Hepatocyte (in vitro differentiated cells): Measurements from ENCODE around the gene VGF. TPM values are rescaled to one million over a fixed set of nuclear protein-coding genes. Genes with fewer than 3 reads are reported as not detected.
A peak's percentile ranks its signal among the peaks of the same experiment; 100 is the strongest.

ENCODE experiments used
- DNase-seq: peaks from one replicate; pipeline ENCODE4 v3.0.0-alpha.2; 2016; ENCODE audit warnings: low spot score
- H2AFZ ChIP-seq: fragments of 200-600 bp; sonication (generic); 2 replicates; pipeline ENCODE4 v1.6.0; 2016; ENCODE audit warnings: antibody characterized with exemption, mild to moderate bottlenecking
- H3K27ac ChIP-seq: fragments of 200-600 bp; sonication (generic); 2 replicates; pipeline ENCODE4 v1.5.1; 2016; ENCODE audit warnings: mild to moderate bottlenecking
- H3K27me3 ChIP-seq: fragments of 200-600 bp; sonication (generic); 2 replicates; pipeline ENCODE4 v1.6.1; 2016
- H3K36me3 ChIP-seq: fragments of 200-600 bp; sonication (generic); replicated peaks from 2 replicates; pipeline ENCODE4 v1.5.1; 2016; ENCODE audit warnings: low read depth; ENCODE audit not compliant: insufficient read depth
- H3K4me1 ChIP-seq: fragments of 200-600 bp; sonication (generic); 2 replicates; pipeline ENCODE4 v1.5.1; 2016; ENCODE audit warnings: mild to moderate bottlenecking, moderate library complexity; ENCODE audit not compliant: insufficient read depth
- H3K4me2 ChIP-seq: fragments of 200-600 bp; sonication (generic); 2 replicates; pipeline ENCODE4 v1.6.0; 2016
- H3K4me3 ChIP-seq: fragments of 200-600 bp; sonication (generic); 2 replicates; pipeline ENCODE4 v1.5.1; 2016; ENCODE audit warnings: mild to moderate bottlenecking
- H3K79me2 ChIP-seq: fragments of 200-600 bp; sonication (generic); 2 replicates; pipeline ENCODE4 v1.6.0; 2017; ENCODE audit warnings: mild to moderate bottlenecking
- H3K9me2 ChIP-seq: fragments of 200-600 bp; sonication (generic); replicated peaks from 2 replicates; pipeline ENCODE4 v1.6.0; 2017; ENCODE audit warnings: mild to moderate bottlenecking; ENCODE audit not compliant: insufficient read depth
- H3K9me3 ChIP-seq: fragments of 200-600 bp; sonication (generic); 2 replicates; pipeline ENCODE4 v1.5.1; 2016; ENCODE audit warnings: low read depth, mild to moderate bottlenecking
- H4K20me1 ChIP-seq: fragments of 200-600 bp; sonication (generic); 2 replicates; pipeline ENCODE4 v1.6.0; 2016; ENCODE audit warnings: mild to moderate bottlenecking; ENCODE audit not compliant: insufficient read depth, poor library complexity, severe bottlenecking
- EZH2 ChIP-seq: fragments of 200-600 bp; sonication (generic); IDR thresholded peaks from 2 replicates; pipeline ENCODE4 v1.6.1; 2016; ENCODE audit warnings: antibody characterized with exemption, mild to moderate bottlenecking, borderline replicate concordance
- EZH2phosphoT487 ChIP-seq: fragments of 200-600 bp; sonication (generic); IDR thresholded peaks from one replicate; pipeline ENCODE4 v1.6.1; 2018; ENCODE audit warnings: antibody characterized with exemption, mild to moderate bottlenecking, low read depth, moderate library complexity; ENCODE audit not compliant: unreplicated experiment, severe bottlenecking
- WGBS: methylation state at CpG from one replicate; pipeline ENCODE4 v1.1.6; 2016; ENCODE audit warnings: low lambda C conversion rate; ENCODE audit errors: missing lambda C conversion rate; 5-methylcytosine and 5-hydroxymethylcytosine counted together
- polyA plus RNA-seq: library from polyadenylated mRNA; unstranded; fragments of >200 nt; fragmentation: Nextera tagmentation; extraction: Ambion mirVana; gene quantifications from 2 replicates; pipeline ENCODE4 v1.2.1, GENCODE V29; 2016
- total RNA-seq: library from RNA; depleted of rRNA; stranded (reverse); fragments of >200 nt; gene quantifications from 2 replicates; pipeline ENCODE4 v1.2.3, GENCODE V29; 2014
- TF ChIP-seq, protein P1 (sequence below): fragments of 200-600 bp; sonication (generic); IDR thresholded peaks from 2 replicates; pipeline ENCODE4 v1.5.1; 2016; ENCODE audit warnings: antibody characterized with exemption, mild to moderate bottlenecking; ENCODE audit not compliant: poor library complexity

Gene VGF
- total and polyA plus RNA-seq, 2 experiments from 2014 or later = 0.19 to 0.30 TPM

DNA sequence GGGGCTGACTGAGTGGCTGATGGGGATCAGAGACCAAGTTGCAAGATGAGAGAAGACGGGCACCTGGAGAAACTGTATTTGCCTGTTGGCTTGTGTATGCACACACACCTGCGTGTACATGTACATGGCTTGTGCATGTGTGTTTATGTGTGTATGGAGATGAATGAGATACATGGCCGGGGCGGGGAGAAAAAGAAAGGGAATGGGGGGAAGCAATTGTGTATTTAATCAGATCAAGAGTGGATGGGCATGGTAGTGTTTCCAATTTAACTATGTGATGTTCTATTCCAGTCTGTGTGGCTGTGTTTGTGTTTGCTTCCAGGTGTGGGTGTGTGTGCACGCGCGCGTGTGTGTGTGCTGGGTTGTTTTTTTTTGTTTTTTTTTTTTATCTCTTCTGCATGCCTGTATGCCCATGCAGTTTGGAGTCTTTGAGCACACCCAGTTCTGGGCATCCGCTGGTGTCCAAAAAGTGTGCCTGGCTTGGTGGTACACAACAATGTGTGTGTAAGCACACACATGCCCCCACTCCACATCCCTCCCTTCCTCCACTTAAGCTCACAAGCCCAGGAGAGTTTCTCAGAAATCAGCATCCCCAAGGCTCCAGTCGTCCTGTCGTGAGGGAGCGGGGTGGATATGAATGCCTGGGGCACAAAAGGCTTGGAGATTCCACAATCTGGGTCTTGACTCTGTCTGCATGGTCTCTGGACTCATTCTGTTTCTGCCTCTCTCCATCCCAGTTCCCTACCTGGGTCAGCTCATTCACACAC, 2.5 kb upstream of the VGF start:
- Histone ChIP-seq H3K79me2 (no peaks in the 10 kb centered on the region), H3K27me3 (peaks cover 91% of the 10 kb centered on the region), H4K20me1 (peaks cover 9% of the 10 kb centered on the region), H3K9me2 (no peaks in the 10 kb centered on the region), H3K4me3 (no peak overlapping the region), H3K4me1 (peaks cover 28% of the 10 kb centered on the region), H2AFZ (no peak overlapping the region), H3K9me3 (no peaks in the 10 kb centered on the region), H3K4me2 (no peak overlapping the region), H3K27ac (no peak overlapping the region), H3K36me3 (no peaks in the 10 kb centered on the region)
- DNase-seq = no peak
- no peak for TF ChIP-seq EZH2phosphoT487
- TF ChIP-seq EZH2 = no peak
- TF ChIP-seq, protein P1, sequence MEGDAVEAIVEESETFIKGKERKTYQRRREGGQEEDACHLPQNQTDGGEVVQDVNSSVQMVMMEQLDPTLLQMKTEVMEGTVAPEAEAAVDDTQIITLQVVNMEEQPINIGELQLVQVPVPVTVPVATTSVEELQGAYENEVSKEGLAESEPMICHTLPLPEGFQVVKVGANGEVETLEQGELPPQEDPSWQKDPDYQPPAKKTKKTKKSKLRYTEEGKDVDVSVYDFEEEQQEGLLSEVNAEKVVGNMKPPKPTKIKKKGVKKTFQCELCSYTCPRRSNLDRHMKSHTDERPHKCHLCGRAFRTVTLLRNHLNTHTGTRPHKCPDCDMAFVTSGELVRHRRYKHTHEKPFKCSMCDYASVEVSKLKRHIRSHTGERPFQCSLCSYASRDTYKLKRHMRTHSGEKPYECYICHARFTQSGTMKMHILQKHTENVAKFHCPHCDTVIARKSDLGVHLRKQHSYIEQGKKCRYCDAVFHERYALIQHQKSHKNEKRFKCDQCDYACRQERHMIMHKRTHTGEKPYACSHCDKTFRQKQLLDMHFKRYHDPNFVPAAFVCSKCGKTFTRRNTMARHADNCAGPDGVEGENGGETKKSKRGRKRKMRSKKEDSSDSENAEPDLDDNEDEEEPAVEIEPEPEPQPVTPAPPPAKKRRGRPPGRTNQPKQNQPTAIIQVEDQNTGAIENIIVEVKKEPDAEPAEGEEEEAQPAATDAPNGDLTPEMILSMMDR = no peak
- WGBS = 5% methylated on average over 11 of the region's 12 CpGs

DNA sequence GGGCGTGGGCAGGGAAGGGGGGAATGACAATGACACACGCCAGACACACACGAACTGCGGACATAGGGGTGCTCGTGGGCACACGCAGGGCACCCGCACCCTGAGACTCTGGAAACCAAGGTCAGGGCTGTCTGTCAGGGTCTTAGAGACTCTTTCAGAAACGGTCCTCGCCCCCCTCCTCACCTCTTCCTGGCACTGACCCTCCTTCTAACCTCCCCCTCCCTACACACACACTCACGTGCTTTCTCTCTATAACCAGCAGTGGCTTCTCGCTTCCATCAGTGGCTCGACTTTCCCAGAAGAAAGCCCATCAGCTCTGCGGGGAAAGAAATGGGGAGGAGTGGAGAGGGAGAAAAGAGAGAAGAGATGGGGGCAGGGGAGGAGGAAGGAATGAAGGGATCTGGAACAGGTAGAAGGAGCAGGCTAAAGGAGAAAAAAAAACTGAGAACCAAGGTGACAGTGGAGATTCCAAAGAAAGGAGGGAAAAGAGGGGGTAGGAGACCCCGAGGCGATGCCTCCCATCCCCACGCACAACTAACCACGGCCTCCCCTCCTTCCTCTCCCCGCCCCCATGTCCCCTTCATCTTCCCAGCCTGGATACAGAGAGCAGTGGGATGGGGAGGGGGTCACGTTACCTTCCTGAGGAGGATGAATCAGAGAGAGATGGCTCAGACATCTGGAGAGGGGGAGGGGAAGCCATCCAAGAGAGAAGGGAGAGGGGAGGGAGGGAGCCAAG, 1.7 kb upstream of the VGF start:
- Histone ChIP-seq H3K27ac (no peak overlapping the region), H3K9me2 (no peaks in the 10 kb centered on the region), H3K27me3 (peaks cover 90% of the 10 kb centered on the region), H4K20me1 (peaks cover 9% of the 10 kb centered on the region), H3K79me2 (no peaks in the 10 kb centered on the region), H3K4me2 (no peak overlapping the region), H3K4me1 (peaks cover 26% of the 10 kb centered on the region), H3K9me3 (no peaks in the 10 kb centered on the region), H3K36me3 (no peaks in the 10 kb centered on the region), H2AFZ (no peak overlapping the region), H3K4me3 (no peak overlapping the region)
- DNase-seq = peak; percentile 50
- TF ChIP-seq EZH2 (no peak), EZH2phosphoT487 (no peak)
- TF ChIP-seq, protein P1 = no peak
- WGBS = 5% methylated on average over 11 of the region's 19 CpGs

DNA sequence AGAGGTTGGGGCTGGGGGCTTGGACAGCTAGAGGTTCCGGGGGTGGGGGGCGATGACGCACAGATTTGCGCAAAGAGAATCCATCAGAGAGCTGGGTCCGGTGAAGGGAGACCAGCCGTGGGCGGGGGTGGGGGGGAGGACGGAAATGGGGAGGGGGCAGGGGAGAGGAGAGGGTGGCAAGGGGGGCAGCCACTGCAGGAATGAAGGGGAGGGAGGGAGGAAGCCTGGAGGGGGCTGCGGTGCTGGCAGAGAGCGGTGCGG, 1.2 kb upstream of the VGF start:
- H3K27ac ChIP-seq = no peak overlapping the region
- no peaks in the 10 kb centered on the region for H3K9me3 ChIP-seq
- H3K4me1 ChIP-seq = peaks cover 25% of the 10 kb centered on the region
- no peak overlapping the region for H3K4me3 ChIP-seq
- whole genome bisulfite sequencing = no CpG with 5 or more reads among the region's 11 CpGs
- H2AFZ ChIP-seq = no peak overlapping the region
- no peaks in the 10 kb centered on the region for H3K79me2 ChIP-seq
- TF ChIP-seq, protein P1 = no peak
- TF ChIP-seq EZH2 = no peak
- TF ChIP-seq EZH2phosphoT487 = no peak
- H4K20me1 ChIP-seq = peaks cover 9% of the 10 kb centered on the region
- no peaks in the 10 kb centered on the region for H3K9me2 ChIP-seq
- DNase-seq = no peak
- H3K4me2 ChIP-seq = no peak overlapping the region
- H3K27me3 ChIP-seq = peaks cover 86% of the 10 kb centered on the region
- H3K36me3 ChIP-seq = no peaks in the 10 kb centered on the region
